Testis (tissue), 3 donors: ENCODE data around the gene P2RY8. TPM values are rescaled to one million over a fixed set of nuclear protein-coding genes. Genes with fewer than 3 reads are reported as not detected.

Experiments used
- DNase-seq: peaks from one replicate; pipeline ENCODE4 v3.0.0-alpha.2; 2019
- H3K27ac ChIP-seq, 2 donors: fragments of 200-600 bp; sonication (generic); one replicate each; pipeline ENCODE4 v1.5.1; 2019
- H3K27me3 ChIP-seq: fragments of 200-600 bp; sonication (generic); one replicate; pipeline ENCODE4 v1.5.1; 2019
- H3K36me3 ChIP-seq: fragments of 200-600 bp; sonication (generic); one replicate; pipeline ENCODE4 v1.5.1; 2017; ENCODE audit warnings: low read depth; ENCODE audit errors: missing control alignments
- H3K4me1 ChIP-seq: fragments of 200-600 bp; sonication (generic); one replicate; pipeline ENCODE4 v1.5.1; 2019
- H3K4me3 ChIP-seq, 2 donors: fragments of 200-600 bp; sonication (generic); one replicate each; pipeline ENCODE4 v1.5.1; 2017 to 2019
- H3K9me3 ChIP-seq: fragments of 200-600 bp; sonication (generic); one replicate; pipeline ENCODE4 v1.5.1; 2017
- CTCF ChIP-seq, 3 experiments: fragments of 450-650 bp in 2 of 3; fragments of 200-600 bp in 1 of 3; sonication (generic) in 1 of 3; IDR thresholded peaks; one replicate each; pipeline ENCODE4 v1.5.1; 2016 to 2019; ENCODE audit warnings: antibody characterized with exemption in 3 of 3, mild to moderate bottlenecking in 2 of 3, moderate library complexity in 1 of 3
- POLR2A ChIP-seq: fragments of 450-650 bp; IDR thresholded peaks from one replicate; pipeline ENCODE4 v1.6.1; 2017; ENCODE audit warnings: antibody characterized with exemption, mild to moderate bottlenecking, moderate library complexity
- WGBS, 2 donors: methylation state at CpG; one replicate each; pipeline ENCODE4 v1.1.5; 2018; 5-methylcytosine and 5-hydroxymethylcytosine counted together
- intact Hi-C: fragments of 100-400 bp; cut with DNase I; formaldehyde crosslinking; loops from one replicate; pipeline ENCODE4 v1.15.1; 2023; ENCODE audit warnings: low total_unique reads
- polyA plus RNA-seq: library from polyadenylated mRNA; stranded (reverse); fragments of 350-450 nt; fragmentation: Illumina TruSeq; extraction: RNeasy Lipid Tissue Mini Kit (QIAGEN cat#74804); gene quantifications from one replicate; pipeline ENCODE4 v1.2.3, GENCODE V29; 2014; ENCODE audit warnings: low read depth, low replicate concordance; ENCODE audit not compliant: insufficient read depth
- total RNA-seq, 2 donors: library from RNA; depleted of rRNA; stranded (reverse); fragments of >200 nt; gene quantifications; one replicate each; pipeline ENCODE4 v1.2.3, GENCODE V29; 2016

Gene P2RY8
- total and polyA plus RNA-seq, 3 donors from 2014 or later, result 0.24 to 1.1 (median 0.50) TPM

- no peak for DNase-seq
- no peak overlapping the region for H3K4me3 ChIP-seq
- no peaks in the 10 kb centered on the region for H3K36me3 ChIP-seq
- intact Hi-C loops, result no loop called here
- peaks cover 2% of the 10 kb centered on the region for H3K4me1 ChIP-seq
- no peaks in the 10 kb centered on the region for H3K27me3 ChIP-seq
- TF ChIP-seq CTCF (IDR thresholded peaks at IDR 0.05) (no peak), POLR2A (no peak)
- WGBS, 2 donors, result 85 to 95% methylated on average over 1 of the region's 1 CpG
- H3K27ac ChIP-seq, result no peak overlapping the region
- no peaks in the 10 kb centered on the region for H3K9me3 ChIP-seq
Observed at GRCh38 chrX:1488745-1489144, 48.2 kb downstream of the P2RY8 start.

GRCh38 chrX:1488141-1488540 lies 48.8 kb downstream of the P2RY8 start:
- TF ChIP-seq POLR2A, result no peak
- TF ChIP-seq CTCF (IDR thresholded peaks at IDR 0.05), result no peak
- no peaks in the 10 kb centered on the region for H3K9me3 ChIP-seq
- H3K4me1 ChIP-seq, result no peaks in the 10 kb centered on the region
- no peak overlapping the region for H3K4me3 ChIP-seq
- 79 to 89% methylated on average over 3 of the region's 3 CpGs for WGBS, 2 donors
- no peaks in the 10 kb centered on the region for H3K36me3 ChIP-seq
- no peak overlapping the region for H3K27ac ChIP-seq
- H3K27me3 ChIP-seq, result no peaks in the 10 kb centered on the region
- intact Hi-C loops, result no loop called here
- no peak for DNase-seq

GRCh38 chrX:1487401-1487800 lies 49.6 kb downstream of the P2RY8 start:
- no peaks in the 10 kb centered on the region for H3K27me3 ChIP-seq
- H3K36me3 ChIP-seq, result no peaks in the 10 kb centered on the region
- H3K4me1 ChIP-seq, result no peaks in the 10 kb centered on the region
- 81 to 98% methylated on average over 5 of the region's 5 CpGs for WGBS, 2 donors
- intact Hi-C loops, result no loop called here
- no peak overlapping the region for H3K27ac ChIP-seq
- no peak overlapping the region for H3K4me3 ChIP-seq
- DNase-seq, result no peak
- H3K9me3 ChIP-seq, result no peaks in the 10 kb centered on the region
- TF ChIP-seq CTCF (IDR thresholded peaks at IDR 0.05) (no peak), POLR2A (no peak)

GRCh38 chrX:1486749-1487361 lies 50.1 kb downstream of the P2RY8 start:
- no peaks in the 10 kb centered on the region for H3K9me3 ChIP-seq
- DNase-seq, result no peak
- no peak overlapping the region for H3K4me3 ChIP-seq
- 66 to 77% methylated on average over 18 of the region's 18 CpGs for WGBS, 2 donors
- no peaks in the 10 kb centered on the region for H3K36me3 ChIP-seq
- no peaks in the 10 kb centered on the region for H3K4me1 ChIP-seq
- H3K27me3 ChIP-seq, result no peaks in the 10 kb centered on the region
- TF ChIP-seq CTCF (IDR thresholded peaks at IDR 0.05) (no peak), POLR2A (no peak)
- no peak overlapping the region for H3K27ac ChIP-seq
- intact Hi-C loops, result no loop called here

GRCh38 chrX:1486177-1486576 lies 50.8 kb downstream of the P2RY8 start:
- H3K27me3 ChIP-seq, result no peaks in the 10 kb centered on the region
- no peak overlapping the region for H3K27ac ChIP-seq
- TF ChIP-seq CTCF (IDR thresholded peaks at IDR 0.05) (no peak), POLR2A (no peak)
- DNase-seq, result no peak
- H3K36me3 ChIP-seq, result no peaks in the 10 kb centered on the region
- WGBS, 2 donors, result 84 to 91% methylated on average over 5 of the region's 5 CpGs
- no peak overlapping the region for H3K4me3 ChIP-seq
- intact Hi-C loops, result no loop called here
- no peaks in the 10 kb centered on the region for H3K9me3 ChIP-seq
- H3K4me1 ChIP-seq, result no peaks in the 10 kb centered on the region
